GM13976 (cell line): ENCODE results near the gene TMEM86B.

ENCODE experiments used
- DNase-seq: peaks from one replicate; pipeline ENCODE4 v3.0.0; 2012; ENCODE audit warnings: low spot score
- CTCF ChIP-seq: IDR thresholded peaks from 2 replicates; pipeline ENCODE4 v1.5.1; 2012; ENCODE audit warnings: borderline replicate concordance, mild to moderate bottlenecking; ENCODE audit not compliant: insufficient read depth; ENCODE audit errors: extremely low read depth, missing control alignments, control extremely low read depth
- in situ Hi-C: fragments of 300-500 bp; cut with MboI; formaldehyde crosslinking; loops from one replicate; pipeline ENCODE4 v1.12.0; 2022; ENCODE audit warnings: low sequenced_read_pairs, mixed read lengths, inconsistent platforms; ENCODE audit not compliant: unreplicated experiment

The TMEM86B gene

GRCh38 chr19:55270172-55270942 lies 41.8 kb upstream of the TMEM86B start:
- DNase-seq: no peak
- TF ChIP-seq CTCF: no peak
- in situ Hi-C loops: no loop called here

- no peak for TF ChIP-seq CTCF
- in situ Hi-C loops: no loop called here
- no peak for DNase-seq
These were observed 40.7 kb upstream of the TMEM86B start for GRCh38 chr19:55269299-55269698.

GRCh38 chr19:55266840-55267239 lies 38.3 kb upstream of the TMEM86B start:
- no peak for DNase-seq
- TF ChIP-seq CTCF: no peak
- in situ Hi-C loops: no loop called here

GRCh38 chr19:55266404-55266803 lies 37.8 kb upstream of the TMEM86B start:
- DNase-seq: no peak
- TF ChIP-seq CTCF: no peak
- in situ Hi-C loops: no loop called here

GRCh38 chr19:55265723-55266386 lies 37.3 kb upstream of the TMEM86B start:
- no peak for TF ChIP-seq CTCF
- in situ Hi-C loops: no loop called here
- DNase-seq: no peak

- in situ Hi-C loops: no loop called here
- TF ChIP-seq CTCF: no peak
- no peak for DNase-seq
These were observed 36.6 kb upstream of the TMEM86B start for GRCh38 chr19:55265173-55265572.
